NCI-H82 (cell line): ENCODE data around the gene NAT8L.

Experiments
- DNase-seq: peaks from one replicate; lab custom pipeline; 2025; lab: John Stamatoyannopoulos, UW

The NAT8L gene

GRCh38 chr4:2075987-2076907, 17.1 kb downstream of the NAT8L start:
- DNase-seq: no peak

GRCh38 chr4:2076908-2077536, 17.9 kb downstream of the NAT8L start:
- no peak for DNase-seq

GRCh38 chr4:2077537-2078460, 18.7 kb downstream of the NAT8L start:
- no peak for DNase-seq

- no peak for DNase-seq
Observed at GRCh38 chr4:2078584-2078983, 19.5 kb downstream of the NAT8L start.

- DNase-seq: no peak
Observed at GRCh38 chr4:2079006-2079405, 19.9 kb downstream of the NAT8L start.

GRCh38 chr4:2079926-2080325, 20.8 kb downstream of the NAT8L start:
- DNase-seq: no peak

- no peak for DNase-seq
Observed at GRCh38 chr4:2080429-2081300, 21.5 kb downstream of the NAT8L start.

GRCh38 chr4:2081540-2081939, 22.4 kb downstream of the NAT8L start:
- no peak for DNase-seq

- DNase-seq: no peak
Observed at GRCh38 chr4:2082118-2082517, 23.0 kb downstream of the NAT8L start.

- no peak for DNase-seq
Observed at GRCh38 chr4:2082627-2083026, 23.5 kb downstream of the NAT8L start.

- no peak for DNase-seq
Observed at GRCh38 chr4:2083116-2083825, 24.1 kb downstream of the NAT8L start.

- no peak for DNase-seq
Observed at GRCh38 chr4:2083826-2084160, 24.7 kb downstream of the NAT8L start.

- no peak for DNase-seq
Observed at GRCh38 chr4:2084316-2084715, 25.2 kb downstream of the NAT8L start.

GRCh38 chr4:2085496-2085901, 26.4 kb downstream of the NAT8L start:
- DNase-seq: no peak

- no peak for DNase-seq
Observed at GRCh38 chr4:2087170-2087569, 28.0 kb downstream of the NAT8L start.

- no peak for DNase-seq
Observed at GRCh38 chr4:2089222-2089621, 30.1 kb downstream of the NAT8L start.

- DNase-seq: no peak
Observed at GRCh38 chr4:2090642-2091041, 31.5 kb downstream of the NAT8L start.

- no peak for DNase-seq
Observed at GRCh38 chr4:2091990-2092668, 33.0 kb downstream of the NAT8L start.

GRCh38 chr4:2092669-2093053, 33.5 kb downstream of the NAT8L start:
- no peak for DNase-seq

GRCh38 chr4:2093265-2093664, 34.1 kb downstream of the NAT8L start:
- DNase-seq: no peak
